Testis (tissue), 2 donors: ENCODE data around the gene MOK.

Experiments used
- CTCF ChIP-seq, 3 experiments: fragments of 450-650 bp in 2 of 3; fragments of 200-600 bp in 1 of 3; sonication (generic) in 1 of 3; IDR thresholded peaks; one replicate each; pipeline ENCODE4 v1.5.1; 2016 to 2019; ENCODE audit warnings: antibody characterized with exemption in 3 of 3, mild to moderate bottlenecking in 2 of 3, moderate library complexity in 1 of 3
- POLR2A ChIP-seq: fragments of 450-650 bp; IDR thresholded peaks from one replicate; pipeline ENCODE4 v1.6.1; 2017; ENCODE audit warnings: antibody characterized with exemption, mild to moderate bottlenecking, moderate library complexity

- TF ChIP-seq POLR2A: no peak
- no peak for TF ChIP-seq CTCF (IDR thresholded peaks at IDR 0.05)
Observed at GRCh38 chr14:102210421-102211042, 94.4 kb downstream of the MOK start.
